Right lobe of liver (tissue), 4 donors: Measurements from ENCODE around the gene PRSS27.

Source experiments
- CTCF ChIP-seq, 4 donors: fragments of 200-600 bp in 3 of 4; fragments of 450-650 bp in 1 of 4; IDR thresholded peaks; one replicate each; pipeline versions ENCODE4 v1.5.1 to v1.8.0; 2016 to 2022; ENCODE audit warnings: antibody characterized with exemption in 4 of 4, mild to moderate bottlenecking in 2 of 4
- POLR2A ChIP-seq: fragments of 450-650 bp; IDR thresholded peaks from one replicate; pipeline ENCODE4 v1.6.1; 2017; ENCODE audit warnings: antibody characterized with exemption, mild to moderate bottlenecking
- donor health status: DM: no; HTN: no; CAD: no.
- donor health status: DM: no; HTN: no; CAD: no.
- donor health status: DM: no; HTN: yes; CAD: no.

- TF ChIP-seq CTCF (IDR thresholded peaks at IDR 0.05) (no peak), POLR2A (no peak)
These were observed 4.9 kb upstream of the PRSS27 start for GRCh38 chr16:2724816-2725348.
